ENCODE measurements around the gene KLHDC3. TPM values are rescaled to one million over a fixed set of nuclear protein-coding genes. Genes with fewer than 3 reads are reported as not detected.
A peak's percentile ranks its signal among the peaks of the same experiment; 100 is the strongest.

The KLHDC3 gene
- total and polyA plus RNA-seq, 9 of the 15 experiments (the other 6 are each of a cell fraction or from before 2014, with no cell fraction given): 4.5 to 171 (median 107) TPM

DNA sequence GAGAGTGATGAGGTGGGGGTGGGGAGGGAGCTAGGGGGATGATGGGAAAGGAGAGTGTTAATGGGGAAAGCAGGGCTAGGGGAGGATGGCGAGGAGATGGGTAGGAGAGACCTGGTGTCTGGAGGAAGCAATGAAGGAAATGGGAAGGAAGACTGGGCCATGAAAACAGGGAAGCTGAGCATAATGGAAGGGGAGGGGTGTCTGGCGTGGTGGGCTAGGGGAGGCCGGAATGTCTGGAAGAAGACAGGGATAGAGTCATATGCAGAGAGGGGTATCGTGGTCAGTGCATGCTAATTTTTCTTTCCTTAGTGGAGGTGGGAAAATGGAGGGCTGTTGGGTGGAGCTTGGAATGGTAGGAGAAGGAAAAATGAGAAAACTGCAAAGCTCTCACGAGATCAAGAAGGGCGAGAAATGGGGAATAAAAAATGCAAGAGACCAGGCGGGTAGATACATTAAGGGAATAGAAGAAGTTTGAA lies 423 bp downstream of the KLHDC3 start (continued):
- TF ChIP-seq, protein P1, sequence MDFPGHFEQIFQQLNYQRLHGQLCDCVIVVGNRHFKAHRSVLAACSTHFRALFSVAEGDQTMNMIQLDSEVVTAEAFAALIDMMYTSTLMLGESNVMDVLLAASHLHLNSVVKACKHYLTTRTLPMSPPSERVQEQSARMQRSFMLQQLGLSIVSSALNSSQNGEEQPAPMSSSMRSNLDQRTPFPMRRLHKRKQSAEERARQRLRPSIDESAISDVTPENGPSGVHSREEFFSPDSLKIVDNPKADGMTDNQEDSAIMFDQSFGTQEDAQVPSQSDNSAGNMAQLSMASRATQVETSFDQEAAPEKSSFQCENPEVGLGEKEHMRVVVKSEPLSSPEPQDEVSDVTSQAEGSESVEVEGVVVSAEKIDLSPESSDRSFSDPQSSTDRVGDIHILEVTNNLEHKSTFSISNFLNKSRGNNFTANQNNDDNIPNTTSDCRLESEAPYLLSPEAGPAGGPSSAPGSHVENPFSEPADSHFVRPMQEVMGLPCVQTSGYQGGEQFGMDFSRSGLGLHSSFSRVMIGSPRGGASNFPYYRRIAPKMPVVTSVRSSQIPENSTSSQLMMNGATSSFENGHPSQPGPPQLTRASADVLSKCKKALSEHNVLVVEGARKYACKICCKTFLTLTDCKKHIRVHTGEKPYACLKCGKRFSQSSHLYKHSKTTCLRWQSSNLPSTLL (IDR thresholded peaks at IDR 0.05): no peak
- TF ChIP-seq MEIS2 (IDR thresholded peaks at IDR 0.05; ENCODE audit: partially characterized antibody) (no peak), MAFK (IDR thresholded peaks at IDR 0.05; ENCODE audit: low read length) (no peak), TAF9B (IDR thresholded peaks at IDR 0.05; ENCODE audit: partially characterized antibody) (peak; percentile 56), ZNF174 (CRISPR knock-in tag; IDR thresholded peaks at IDR 0.05) (no peak), ZNF282 (CRISPR knock-in tag; IDR thresholded peaks at IDR 0.05) (no peak), MED1 (CRISPR knock-in tag; IDR thresholded peaks at IDR 0.05; ENCODE audit: borderline replicate concordance) (no peak), FOXJ2 (tag; IDR thresholded peaks at IDR 0.05) (no peak)
- TF ChIP-seq, protein P2, sequence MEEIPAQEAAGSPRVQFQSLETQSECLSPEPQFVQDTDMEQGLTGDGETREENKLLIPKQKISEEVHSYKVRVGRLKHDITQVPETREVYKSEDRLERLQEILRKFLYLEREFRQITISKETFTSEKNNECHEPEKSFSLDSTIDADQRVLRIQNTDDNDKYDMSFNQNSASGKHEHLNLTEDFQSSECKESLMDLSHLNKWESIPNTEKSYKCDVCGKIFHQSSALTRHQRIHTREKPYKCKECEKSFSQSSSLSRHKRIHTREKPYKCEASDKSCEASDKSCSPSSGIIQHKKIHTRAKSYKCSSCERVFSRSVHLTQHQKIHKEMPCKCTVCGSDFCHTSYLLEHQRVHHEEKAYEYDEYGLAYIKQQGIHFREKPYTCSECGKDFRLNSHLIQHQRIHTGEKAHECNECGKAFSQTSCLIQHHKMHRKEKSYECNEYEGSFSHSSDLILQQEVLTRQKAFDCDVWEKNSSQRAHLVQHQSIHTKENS (CRISPR knock-in tag; IDR thresholded peaks at IDR 0.05): no peak
- TF ChIP-seq, protein P3, sequence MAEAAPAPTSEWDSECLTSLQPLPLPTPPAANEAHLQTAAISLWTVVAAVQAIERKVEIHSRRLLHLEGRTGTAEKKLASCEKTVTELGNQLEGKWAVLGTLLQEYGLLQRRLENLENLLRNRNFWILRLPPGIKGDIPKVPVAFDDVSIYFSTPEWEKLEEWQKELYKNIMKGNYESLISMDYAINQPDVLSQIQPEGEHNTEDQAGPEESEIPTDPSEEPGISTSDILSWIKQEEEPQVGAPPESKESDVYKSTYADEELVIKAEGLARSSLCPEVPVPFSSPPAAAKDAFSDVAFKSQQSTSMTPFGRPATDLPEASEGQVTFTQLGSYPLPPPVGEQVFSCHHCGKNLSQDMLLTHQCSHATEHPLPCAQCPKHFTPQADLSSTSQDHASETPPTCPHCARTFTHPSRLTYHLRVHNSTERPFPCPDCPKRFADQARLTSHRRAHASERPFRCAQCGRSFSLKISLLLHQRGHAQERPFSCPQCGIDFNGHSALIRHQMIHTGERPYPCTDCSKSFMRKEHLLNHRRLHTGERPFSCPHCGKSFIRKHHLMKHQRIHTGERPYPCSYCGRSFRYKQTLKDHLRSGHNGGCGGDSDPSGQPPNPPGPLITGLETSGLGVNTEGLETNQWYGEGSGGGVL (CRISPR knock-in tag; IDR thresholded peaks at IDR 0.05): no peak
- TF ChIP-seq, protein P4, sequence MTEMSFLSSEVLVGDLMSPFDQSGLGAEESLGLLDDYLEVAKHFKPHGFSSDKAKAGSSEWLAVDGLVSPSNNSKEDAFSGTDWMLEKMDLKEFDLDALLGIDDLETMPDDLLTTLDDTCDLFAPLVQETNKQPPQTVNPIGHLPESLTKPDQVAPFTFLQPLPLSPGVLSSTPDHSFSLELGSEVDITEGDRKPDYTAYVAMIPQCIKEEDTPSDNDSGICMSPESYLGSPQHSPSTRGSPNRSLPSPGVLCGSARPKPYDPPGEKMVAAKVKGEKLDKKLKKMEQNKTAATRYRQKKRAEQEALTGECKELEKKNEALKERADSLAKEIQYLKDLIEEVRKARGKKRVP (CRISPR knock-in tag; IDR thresholded peaks at IDR 0.05): no peak
- TF ChIP-seq, protein P5, sequence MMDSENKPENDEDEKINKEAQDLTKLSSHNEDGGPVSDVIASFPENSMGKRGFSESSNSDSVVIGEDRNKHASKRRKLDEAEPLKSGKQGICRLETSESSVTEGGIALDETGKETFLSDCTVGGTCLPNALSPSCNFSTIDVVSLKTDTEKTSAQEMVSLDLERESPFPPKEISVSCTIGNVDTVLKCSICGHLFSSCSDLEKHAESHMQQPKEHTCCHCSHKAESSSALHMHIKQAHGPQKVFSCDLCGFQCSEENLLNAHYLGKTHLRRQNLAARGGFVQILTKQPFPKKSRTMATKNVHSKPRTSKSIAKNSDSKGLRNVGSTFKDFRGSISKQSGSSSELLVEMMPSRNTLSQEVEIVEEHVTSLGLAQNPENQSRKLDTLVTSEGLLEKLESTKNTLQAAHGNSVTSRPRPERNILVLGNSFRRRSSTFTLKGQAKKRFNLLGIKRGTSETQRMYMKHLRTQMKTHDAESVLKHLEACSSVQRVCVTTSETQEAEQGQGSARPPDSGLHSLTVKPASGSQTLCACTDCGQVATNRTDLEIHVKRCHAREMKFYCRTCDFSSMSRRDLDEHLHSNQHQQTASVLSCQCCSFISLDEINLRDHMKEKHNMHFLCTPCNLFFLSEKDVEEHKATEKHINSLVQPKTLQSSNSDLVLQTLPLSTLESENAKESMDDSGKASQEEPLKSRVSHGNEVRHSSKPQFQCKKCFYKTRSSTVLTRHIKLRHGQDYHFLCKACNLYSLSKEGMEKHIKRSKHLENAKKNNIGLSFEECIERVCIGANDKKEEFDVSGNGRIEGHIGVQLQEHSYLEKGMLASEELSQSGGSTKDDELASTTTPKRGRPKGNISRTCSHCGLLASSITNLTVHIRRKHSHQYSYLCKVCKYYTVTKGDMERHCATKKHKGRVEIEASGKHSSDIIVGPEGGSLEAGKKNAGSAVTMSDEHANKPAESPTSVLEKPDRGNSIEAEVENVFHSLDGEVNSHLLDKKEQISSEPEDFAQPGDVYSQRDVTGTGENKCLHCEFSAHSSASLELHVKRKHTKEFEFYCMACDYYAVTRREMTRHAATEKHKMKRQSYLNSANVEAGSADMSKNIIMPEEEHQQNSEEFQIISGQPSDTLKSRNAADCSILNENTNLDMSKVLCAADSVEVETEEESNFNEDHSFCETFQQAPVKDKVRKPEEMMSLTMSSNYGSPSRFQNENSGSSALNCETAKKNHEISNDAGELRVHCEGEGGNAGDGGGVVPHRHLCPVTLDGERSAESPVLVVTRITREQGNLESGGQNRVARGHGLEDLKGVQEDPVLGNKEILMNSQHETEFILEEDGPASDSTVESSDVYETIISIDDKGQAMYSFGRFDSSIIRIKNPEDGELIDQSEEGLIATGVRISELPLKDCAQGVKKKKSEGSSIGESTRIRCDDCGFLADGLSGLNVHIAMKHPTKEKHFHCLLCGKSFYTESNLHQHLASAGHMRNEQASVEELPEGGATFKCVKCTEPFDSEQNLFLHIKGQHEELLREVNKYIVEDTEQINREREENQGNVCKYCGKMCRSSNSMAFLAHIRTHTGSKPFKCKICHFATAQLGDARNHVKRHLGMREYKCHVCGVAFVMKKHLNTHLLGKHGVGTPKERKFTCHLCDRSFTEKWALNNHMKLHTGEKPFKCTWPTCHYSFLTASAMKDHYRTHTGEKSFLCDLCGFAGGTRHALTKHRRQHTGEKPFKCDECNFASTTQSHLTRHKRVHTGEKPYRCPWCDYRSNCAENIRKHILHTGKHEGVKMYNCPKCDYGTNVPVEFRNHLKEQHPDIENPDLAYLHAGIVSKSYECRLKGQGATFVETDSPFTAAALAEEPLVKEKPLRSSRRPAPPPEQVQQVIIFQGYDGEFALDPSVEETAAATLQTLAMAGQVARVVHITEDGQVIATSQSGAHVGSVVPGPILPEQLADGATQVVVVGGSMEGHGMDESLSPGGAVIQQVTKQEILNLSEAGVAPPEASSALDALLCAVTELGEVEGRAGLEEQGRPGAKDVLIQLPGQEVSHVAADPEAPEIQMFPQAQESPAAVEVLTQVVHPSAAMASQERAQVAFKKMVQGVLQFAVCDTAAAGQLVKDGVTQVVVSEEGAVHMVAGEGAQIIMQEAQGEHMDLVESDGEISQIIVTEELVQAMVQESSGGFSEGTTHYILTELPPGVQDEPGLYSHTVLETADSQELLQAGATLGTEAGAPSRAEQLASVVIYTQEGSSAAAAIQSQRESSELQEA (IDR thresholded peaks at IDR 0.05; ENCODE audit: low read depth): no peak; the same call in 1 of the 2 replicates
